Panc1 (cell line): Measurements from ENCODE around the gene PAMR1.

ENCODE experiments used
- CTCF ChIP-seq: fragments of 450-650 bp; IDR thresholded peaks from 2 replicates; pipeline ENCODE4 v1.5.1; 2017; ENCODE audit warnings: mild to moderate bottlenecking
- POLR2AphosphoS5 ChIP-seq: IDR thresholded peaks from 2 replicates; pipeline ENCODE4 v1.6.1; 2012; ENCODE audit warnings: mild to moderate bottlenecking, low read depth, low read length, moderate library complexity
- TCF7L2 ChIP-seq: IDR thresholded peaks from 2 replicates; pipeline ENCODE4 v1.6.1; 2011; ENCODE audit warnings: mild to moderate bottlenecking, low read depth, low read length, inconsistent platforms

DNA sequence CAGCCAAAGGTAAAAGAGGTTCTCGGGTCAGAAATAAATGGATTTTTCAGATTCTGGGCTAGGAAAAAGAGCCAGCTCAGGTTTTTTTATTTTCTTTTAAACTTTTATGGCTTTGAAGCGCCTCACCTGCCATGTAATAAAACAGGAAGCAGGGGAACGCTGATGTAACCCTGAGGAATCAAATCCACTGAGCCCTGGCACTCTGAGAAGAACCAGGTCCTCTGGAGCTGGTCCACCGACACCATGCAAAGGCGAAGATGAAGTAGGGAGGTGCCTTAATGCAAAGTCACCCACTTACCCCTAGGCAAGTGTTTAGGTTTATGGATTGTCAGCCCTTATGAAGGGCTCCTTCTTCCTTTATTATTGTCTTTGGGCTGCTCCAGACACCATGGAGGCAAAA lies 1.6 kb downstream of the PAMR1 start:
- TF ChIP-seq CTCF: no peak
- no peak for TF ChIP-seq TCF7L2
- TF ChIP-seq POLR2AphosphoS5: no peak
